Psoas muscle (tissue), 8 donors: Measurements from ENCODE around the gene RBM20. TPM values are rescaled to one million over a fixed set of nuclear protein-coding genes. Genes with fewer than 3 reads are reported as not detected.
A peak's percentile ranks its signal among the peaks of the same experiment; 100 is the strongest.

Source experiments
- ATAC-seq, 4 donors: fragments of 200-7000 bp; cut with Tn5 transposase; one replicate each; pipeline ENCODE4 v1.9.1; 2020; ENCODE audit warnings: moderate library complexity in 3 of 4, mild to moderate bottlenecking in 2 of 4
- DNase-seq, 2 donors: peaks; one replicate each; pipeline ENCODE4 v3.0.0-alpha.2; 2020
- H3K27ac ChIP-seq: fragments of 200-600 bp; one replicate; pipeline ENCODE4 v1.8.0; 2022
- H3K27me3 ChIP-seq, 3 donors: fragments of 200-600 bp in 1 of 3; one replicate each; pipeline versions ENCODE4 v1.6.1 to v1.8.0; 2013 to 2022; ENCODE audit warnings: low read length in 2 of 3, mild to moderate bottlenecking in 2 of 3, moderate library complexity in 1 of 3; ENCODE audit not compliant: insufficient read depth in 3 of 3
- H3K36me3 ChIP-seq, 2 donors: fragments of 200-600 bp in 1 of 2; one replicate each; pipeline versions ENCODE4 v1.6.1 to v1.8.0; 2013 to 2022; ENCODE audit warnings: low read depth in 1 of 2, mild to moderate bottlenecking in 1 of 2, moderate library complexity in 1 of 2; ENCODE audit not compliant: insufficient read depth in 1 of 2
- H3K4me1 ChIP-seq: fragments of 200-600 bp; one replicate; pipeline ENCODE4 v1.8.0; 2022
- H3K4me3 ChIP-seq: fragments of 200-600 bp; one replicate; pipeline ENCODE4 v1.8.0; 2022; ENCODE audit warnings: mild to moderate bottlenecking
- H3K9me3 ChIP-seq: fragments of 200-600 bp; one replicate; pipeline ENCODE4 v1.8.0; 2022
- WGBS, 3 donors: extraction: QIAGEN DNeasy Blood & Tissue Kit; methylation state at CpG; one replicate each; pipeline versions ENCODE4 v1.1.6 to v1.1.7; 2013; 5-methylcytosine and 5-hydroxymethylcytosine counted together
- intact Hi-C, 2 donors: fragments of 100-400 bp; cut with DNase I; formaldehyde crosslinking; loops; one replicate each; pipeline versions ENCODE4 v1.11.0 to v1.14.2; 2022
- polyA plus RNA-seq, 3 donors: library from polyadenylated mRNA; stranded (reverse); fragments of 200-250 nt; gene quantifications; one replicate each; pipeline ENCODE4 v1.2.3, GENCODE V29; 2013
- total RNA-seq, 4 donors: library from RNA; stranded (reverse); fragmentation: NEBNext Ultra II Directional in 2 of 4; extraction: Animal tissue kit (Norgen Biotek cat#: 25700) in 2 of 4; gene quantifications; one replicate each; pipeline versions ENCODE4 v1.2.1 to v1.2.4, GENCODE V29; 2021 to 2023
- TF ChIP-seq, protein P1 (sequence below): fragments of 200-600 bp; IDR thresholded peaks from one replicate; pipeline ENCODE4 v1.8.0; 2022; ENCODE audit warnings: antibody characterized with exemption
- donor health status: healthy with polysubstance abuse.
- donor health status: DM: no; HTN: no; CAD: no; lungs with moderate emphysema.
- donor health status: Bipolar disorder and iron deficiency.
- donor health status: healthy.
- donor health status: DM: yes; HTN: yes; CAD: no.
- donor health status: DM: no; HTN: no; CAD: no.
- donor health status: DM: no; HTN: no; CAD: no.
- donor health status: DM: yes; HTN: yes; CAD: no.

RBM20 gene
- total and polyA plus RNA-seq, 7 donors: 1.6 to 48.8 (median 14.2) TPM

DNA sequence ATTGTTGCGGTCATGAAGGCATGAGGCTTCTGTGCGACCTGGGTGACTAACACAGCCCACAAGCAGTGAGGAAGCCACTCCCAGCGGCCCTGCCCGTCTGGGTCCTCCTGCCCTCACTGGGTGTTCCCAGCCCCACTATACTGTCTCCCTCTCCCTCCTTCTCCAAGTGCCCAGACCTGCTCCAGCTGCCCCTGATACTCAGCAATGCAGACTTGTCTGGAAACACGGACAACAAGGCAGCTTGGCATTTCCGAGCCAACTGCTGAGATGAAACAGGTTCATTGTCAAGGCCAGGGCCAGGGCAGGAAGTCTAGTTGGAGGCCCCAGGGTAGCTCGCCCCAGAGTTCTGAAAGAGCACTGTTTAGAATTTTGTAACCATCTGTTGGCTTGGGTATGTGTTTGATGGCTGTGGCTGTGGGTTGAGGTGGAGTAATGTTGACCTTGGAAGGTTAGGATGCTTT lies 95.7 kb downstream of the RBM20 start:
- H3K4me3 ChIP-seq: no peak overlapping the region
- peaks cover 21% of the 10 kb centered on the region for H3K4me1 ChIP-seq
- H3K27ac ChIP-seq: no peak overlapping the region
- ATAC-seq (peak in 2 of 4 donors; percentile 23 to 38), DNase-seq (no peak)
- H3K9me3 ChIP-seq: no peaks in the 10 kb centered on the region
- intact Hi-C loops: loop anchor here in 1 of 2 donors (5.0 kb wide), 1 partner anchor 37 kb away; no protein-coding TSS in a partner anchor
- TF ChIP-seq, protein P1, sequence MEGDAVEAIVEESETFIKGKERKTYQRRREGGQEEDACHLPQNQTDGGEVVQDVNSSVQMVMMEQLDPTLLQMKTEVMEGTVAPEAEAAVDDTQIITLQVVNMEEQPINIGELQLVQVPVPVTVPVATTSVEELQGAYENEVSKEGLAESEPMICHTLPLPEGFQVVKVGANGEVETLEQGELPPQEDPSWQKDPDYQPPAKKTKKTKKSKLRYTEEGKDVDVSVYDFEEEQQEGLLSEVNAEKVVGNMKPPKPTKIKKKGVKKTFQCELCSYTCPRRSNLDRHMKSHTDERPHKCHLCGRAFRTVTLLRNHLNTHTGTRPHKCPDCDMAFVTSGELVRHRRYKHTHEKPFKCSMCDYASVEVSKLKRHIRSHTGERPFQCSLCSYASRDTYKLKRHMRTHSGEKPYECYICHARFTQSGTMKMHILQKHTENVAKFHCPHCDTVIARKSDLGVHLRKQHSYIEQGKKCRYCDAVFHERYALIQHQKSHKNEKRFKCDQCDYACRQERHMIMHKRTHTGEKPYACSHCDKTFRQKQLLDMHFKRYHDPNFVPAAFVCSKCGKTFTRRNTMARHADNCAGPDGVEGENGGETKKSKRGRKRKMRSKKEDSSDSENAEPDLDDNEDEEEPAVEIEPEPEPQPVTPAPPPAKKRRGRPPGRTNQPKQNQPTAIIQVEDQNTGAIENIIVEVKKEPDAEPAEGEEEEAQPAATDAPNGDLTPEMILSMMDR: no peak
- WGBS, 3 donors: 74 to 76% (median 74%) methylated on average over 7 of the region's 7 CpGs
- no peaks in the 10 kb centered on the region for H3K36me3 ChIP-seq
- no peaks in the 10 kb centered on the region for H3K27me3 ChIP-seq

GRCh38 chr10:110742801-110743200 lies 98.7 kb downstream of the RBM20 start:
- DNase-seq (no peak), ATAC-seq (peak in 1 of 4 donors; percentile 85)
- Histone ChIP-seq H3K4me3 (no peak overlapping the region), H3K36me3 (no peaks in the 10 kb centered on the region), H3K4me1 (peaks cover 29% of the 10 kb centered on the region), H3K27ac (no peak overlapping the region), H3K27me3 (no peaks in the 10 kb centered on the region), H3K9me3 (no peaks in the 10 kb centered on the region)
- 75 to 95% (median 83%) methylated on average over 6 of the region's 6 CpGs for WGBS, 3 donors
- TF ChIP-seq, protein P1: no peak
- intact Hi-C loops: loop anchor here in 1 of 2 donors (5.0 kb wide), 1 partner anchor 34 kb away; no protein-coding TSS in a partner anchor

GRCh38 chr10:110744782-110745181 lies 100.6 kb downstream of the RBM20 start:
- WGBS, 3 donors: 34 to 51% (median 43%) methylated on average over 5 of the region's 5 CpGs
- Histone ChIP-seq H3K27me3 (no peaks in the 10 kb centered on the region), H3K4me3 (no peak overlapping the region), H3K9me3 (peaks cover 8% of the 10 kb centered on the region), H3K4me1 (peaks cover 17% of the 10 kb centered on the region), H3K36me3 (no peaks in the 10 kb centered on the region), H3K27ac (peak overlapping the region; percentile 40)
- peak; percentile 10 to 54 (median 40) for ATAC-seq
- no peak for DNase-seq
- intact Hi-C loops: loop anchor here (5.0 kb wide), 2 partner anchors 33 to 38 kb away; no protein-coding TSS in a partner anchor
- TF ChIP-seq, protein P1: no peak

GRCh38 chr10:110746254-110746826 lies 102.2 kb downstream of the RBM20 start:
- TF ChIP-seq, protein P1: peak; percentile 82
- peak; percentile 43 to 57 for DNase-seq
- WGBS, 3 donors: 10 to 15% (median 12%) methylated on average over 4 of the region's 4 CpGs
- peak; percentile 74 to 85 (median 79) for ATAC-seq
- peaks cover 15% of the 10 kb centered on the region for H3K4me1 ChIP-seq
- H3K27me3 ChIP-seq: no peaks in the 10 kb centered on the region
- H3K27ac ChIP-seq: no peak overlapping the region
- H3K4me3 ChIP-seq: no peak overlapping the region
- H3K9me3 ChIP-seq: peaks cover 8% of the 10 kb centered on the region
- intact Hi-C loops: loop anchor here (1.0 to 5.0 kb wide), 2 partner anchors 36 to 147 kb away; no protein-coding TSS in a partner anchor
- no peaks in the 10 kb centered on the region for H3K36me3 ChIP-seq
